ENCODE measurements around the gene MBLAC1.

Gene MBLAC1

DNA sequence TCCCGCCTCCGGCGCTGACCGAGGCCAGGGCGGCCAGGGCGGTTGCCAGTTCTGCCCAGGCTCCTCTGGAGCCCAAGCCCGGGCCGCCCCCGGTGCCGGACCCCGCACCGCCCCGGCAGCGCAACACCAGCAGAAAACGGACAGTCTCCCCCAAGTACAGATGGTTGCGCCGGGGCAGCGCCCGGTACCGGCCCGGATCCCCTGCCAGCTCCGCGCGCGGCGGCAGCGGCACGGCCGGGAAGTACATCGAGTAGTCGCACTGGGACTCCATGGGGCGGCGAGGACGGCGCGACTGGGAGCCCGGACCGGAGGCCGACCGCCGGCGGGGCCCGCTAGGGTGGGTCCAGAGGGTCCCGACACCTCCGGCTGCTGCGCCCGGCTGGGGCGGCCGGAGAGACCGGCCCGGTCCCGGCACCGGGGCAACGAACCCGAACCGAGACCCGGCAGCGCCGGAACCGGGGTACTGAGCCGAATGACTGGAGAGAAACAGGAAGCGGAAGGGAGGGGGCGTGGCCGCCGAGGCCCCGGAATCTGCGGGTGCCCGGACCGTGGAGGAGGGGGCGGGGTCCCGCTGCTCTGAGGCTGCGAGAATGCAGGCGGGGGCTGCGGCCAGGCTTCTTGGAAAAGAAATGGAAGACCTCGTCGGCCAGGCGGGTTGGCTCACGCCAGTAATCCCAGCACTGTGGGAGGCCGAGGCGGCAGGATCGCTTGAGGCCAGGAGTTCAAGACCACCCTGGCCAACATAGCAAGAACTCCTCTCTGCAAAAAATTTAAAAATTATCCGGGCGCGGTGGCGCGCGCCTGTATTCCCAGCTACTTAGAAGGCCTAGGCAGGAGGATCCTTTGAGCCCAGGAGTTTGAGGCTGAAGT is 31.7 kb downstream of the MBLAC1 start, which contains the start of gene TRAPPC14:
TRAPPC14 (minus strand) TSS at position 495 of the 870 bp plus-strand sequence; CDS start at position 271, 224 bp downstream.
- Histone ChIP-seq H3K9me3 (ENCODE audit: control insufficient read depth, low read length) (no peaks in the 10 kb centered on the region), H3K4ac (ENCODE audit: low read depth in 1 of 2, low read length in 2 of 2) (peak within 1 kb of the TSS; percentile 49 to 76), H2AK5ac (ENCODE audit: low read length, severe bottlenecking) (peak within 1 kb of the TSS; percentile 10), H3K4me2 (ENCODE audit: low read length, poor library complexity, severe bottlenecking) (peak within 1 kb of the TSS; percentile 80), H3K4me1 (ENCODE audit: control insufficient read depth, insufficient read depth, low read depth, low read length) (peaks cover 32% of the 10 kb centered on the region), H2AFZ (ENCODE audit: low read depth, low read length) (peak within 1 kb of the TSS; percentile 90), H4K8ac (ENCODE audit: low read length) (peak within 1 kb of the TSS; percentile 96), H3K4me3 (ENCODE audit: insufficient read depth in 1 of 2, low read depth in 1 of 2, low read length in 2 of 2) (peak within 1 kb of the TSS; percentile 81 to 87), H3K18ac (ENCODE audit: low read depth in 1 of 2, low read length in 2 of 2) (peak within 1 kb of the TSS; percentile 87 to 95), H3K27me3 (ENCODE audit: control insufficient read depth in 1 of 2, insufficient read depth in 1 of 2, low read length in 2 of 2) (peaks cover 0 to 5% of the 10 kb centered on the region in 2 experiments), H3K14ac (ENCODE audit: low read length in 2 of 2) (peak within 1 kb of the TSS; percentile 45 to 51), H2BK15ac (ENCODE audit: low read depth, poor library complexity, severe bottlenecking) (peak within 1 kb of the TSS; percentile 61), H3K79me1 (replicated peaks; ENCODE audit: low read length, poor library complexity, severe bottlenecking) (peaks cover 18% of the 10 kb centered on the region), H2BK12ac (ENCODE audit: low read length in 2 of 2) (peak within 1 kb of the TSS in 1 of 2 experiments; percentile 25), H2BK5ac (ENCODE audit: low read depth, low read length, poor library complexity, severe bottlenecking) (peak within 1 kb of the TSS; percentile 71), H3K23ac (ENCODE audit: low read length in 2 of 2) (peak within 1 kb of the TSS in 1 of 2 experiments; percentile 85), H3K27ac (ENCODE audit: low read length, poor library complexity, severe bottlenecking) (peak within 1 kb of the TSS; percentile 28), H3K36me3 (ENCODE audit: control insufficient read depth in 1 of 2, insufficient read depth in 2 of 2, low read depth in 1 of 2, low read length in 2 of 2) (peaks cover 33 to 34% of the 10 kb centered on the region in 2 experiments), H4K91ac (ENCODE audit: low read length) (peak within 1 kb of the TSS; percentile 57), H2BK120ac (ENCODE audit: low read depth, low read length) (peak within 1 kb of the TSS; percentile 71), H3K9ac (ENCODE audit: low read length) (peak within 1 kb of the TSS; percentile 87)
- WGBS = 3% methylated on average over 80 of the region's 87 CpGs
- peak; percentile 84 for DNase-seq

DNA sequence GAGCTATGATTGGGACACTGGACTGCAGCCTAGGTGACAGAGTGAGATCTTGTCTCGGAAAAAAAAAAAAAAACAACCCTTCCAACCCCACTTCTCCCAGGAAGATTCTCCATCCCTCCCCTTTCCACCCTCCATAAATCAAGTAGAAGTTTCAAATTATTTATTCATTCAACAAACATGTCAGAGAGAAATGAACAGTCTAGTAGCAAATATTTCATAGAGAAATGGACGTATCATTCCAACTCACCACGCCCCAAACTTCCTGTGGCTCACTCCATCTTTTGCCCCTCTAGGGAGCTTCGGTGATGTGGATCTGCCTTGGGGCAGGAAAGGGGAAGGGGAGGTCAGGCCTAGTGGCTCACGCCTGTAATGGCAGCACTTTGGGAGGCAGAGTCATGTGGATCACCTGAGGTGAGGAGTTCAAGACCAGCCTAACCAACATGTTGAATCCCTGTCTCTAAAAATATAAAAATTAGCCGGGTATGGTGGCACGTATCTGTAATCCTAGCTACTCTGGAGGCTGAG is 32.4 kb downstream of the MBLAC1 start:
- peaks cover 18% of the 10 kb centered on the region for H3K79me1 ChIP-seq (replicated peaks; ENCODE audit: low read length, poor library complexity, severe bottlenecking)
- H2AK5ac ChIP-seq (ENCODE audit: low read length, severe bottlenecking) = no peak overlapping the region
- peak overlapping the region in 1 of 2 experiments; percentile 95 for H3K18ac ChIP-seq (ENCODE audit: low read depth in 1 of 2, low read length in 2 of 2)
- 89% methylated on average over 5 of the region's 7 CpGs for WGBS
- H2AFZ ChIP-seq (ENCODE audit: low read depth, low read length) = no peak overlapping the region
- no peak overlapping the region for H2BK5ac ChIP-seq (ENCODE audit: low read depth, low read length, poor library complexity, severe bottlenecking)
- H2BK12ac ChIP-seq (ENCODE audit: low read length in 2 of 2) = no peak overlapping the region
- no peak overlapping the region for H4K91ac ChIP-seq (ENCODE audit: low read length)
- H3K9ac ChIP-seq (ENCODE audit: low read length) = peak overlapping the region; percentile 87
- H3K14ac ChIP-seq (ENCODE audit: low read length in 2 of 2) = no peak overlapping the region
- H2BK120ac ChIP-seq (ENCODE audit: low read depth, low read length) = peak overlapping the region; percentile 71
- no peak overlapping the region for H3K23ac ChIP-seq (ENCODE audit: low read length in 2 of 2)
- peak overlapping the region; percentile 80 for H3K4me2 ChIP-seq (ENCODE audit: low read length, poor library complexity, severe bottlenecking)
- peak overlapping the region in 1 of 2 experiments; percentile 32 for H3K4ac ChIP-seq (ENCODE audit: low read depth in 1 of 2, low read length in 2 of 2)
- H3K4me1 ChIP-seq (ENCODE audit: control insufficient read depth, insufficient read depth, low read depth, low read length) = peaks cover 34% of the 10 kb centered on the region
- peak overlapping the region in 1 of 2 experiments; percentile 81 for H3K4me3 ChIP-seq (ENCODE audit: insufficient read depth in 1 of 2, low read depth in 1 of 2, low read length in 2 of 2)
- no peaks in the 10 kb centered on the region for H3K9me3 ChIP-seq (ENCODE audit: control insufficient read depth, low read length)
- no peak overlapping the region for H2BK15ac ChIP-seq (ENCODE audit: low read depth, poor library complexity, severe bottlenecking)
- peak overlapping the region; percentile 96 for H4K8ac ChIP-seq (ENCODE audit: low read length)
- peaks cover 26 to 27% of the 10 kb centered on the region in 2 experiments for H3K36me3 ChIP-seq (ENCODE audit: control insufficient read depth in 1 of 2, insufficient read depth in 2 of 2, low read depth in 1 of 2, low read length in 2 of 2)
- H3K27ac ChIP-seq (ENCODE audit: low read length, poor library complexity, severe bottlenecking) = peak overlapping the region; percentile 28
- H3K27me3 ChIP-seq (ENCODE audit: control insufficient read depth in 1 of 2, insufficient read depth in 1 of 2, low read length in 2 of 2) = peaks cover 0 to 5% of the 10 kb centered on the region in 2 experiments
- DNase-seq = no peak

DNA sequence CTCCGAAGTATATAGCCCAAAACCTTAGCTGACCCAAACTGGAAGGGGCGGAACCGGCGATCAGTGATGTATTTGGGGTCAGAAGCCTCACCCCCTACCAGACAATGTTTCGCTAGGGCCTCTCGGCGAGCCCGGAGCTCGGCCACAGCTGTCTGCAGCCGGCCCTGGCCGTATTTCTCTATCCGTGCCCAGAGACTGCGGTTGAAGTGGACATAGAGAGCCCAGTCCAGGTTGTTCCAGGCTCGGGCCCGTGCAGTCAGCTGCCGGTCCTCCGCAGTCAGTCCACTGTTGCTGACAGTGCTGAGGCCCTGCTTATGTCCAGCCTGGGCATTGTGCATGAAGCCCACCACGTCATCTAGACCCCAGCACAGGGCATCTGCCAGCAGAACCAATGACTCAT is 33.3 kb downstream of the MBLAC1 start:
- no peak overlapping the region for H3K9ac ChIP-seq (ENCODE audit: low read length)
- H4K8ac ChIP-seq (ENCODE audit: low read length) = no peak overlapping the region
- DNase-seq = no peak
- no peak overlapping the region for H2BK5ac ChIP-seq (ENCODE audit: low read depth, low read length, poor library complexity, severe bottlenecking)
- no peak overlapping the region for H3K4me2 ChIP-seq (ENCODE audit: low read length, poor library complexity, severe bottlenecking)
- peaks cover 29% of the 10 kb centered on the region for H3K4me1 ChIP-seq (ENCODE audit: control insufficient read depth, insufficient read depth, low read depth, low read length)
- H3K23ac ChIP-seq (ENCODE audit: low read length in 2 of 2) = no peak overlapping the region
- H2BK12ac ChIP-seq (ENCODE audit: low read length in 2 of 2) = no peak overlapping the region
- H2AFZ ChIP-seq (ENCODE audit: low read depth, low read length) = no peak overlapping the region
- H3K36me3 ChIP-seq (ENCODE audit: control insufficient read depth in 1 of 2, insufficient read depth in 2 of 2, low read depth in 1 of 2, low read length in 2 of 2) = peaks cover 20 to 21% of the 10 kb centered on the region in 2 experiments
- peak overlapping the region; percentile 35 for H2AK5ac ChIP-seq (ENCODE audit: low read length, severe bottlenecking)
- 95% methylated on average over 18 of the region's 18 CpGs for WGBS
- no peaks in the 10 kb centered on the region for H3K9me3 ChIP-seq (ENCODE audit: control insufficient read depth, low read length)
- H3K4me3 ChIP-seq (ENCODE audit: insufficient read depth in 1 of 2, low read depth in 1 of 2, low read length in 2 of 2) = no peak overlapping the region
- no peak overlapping the region for H3K27ac ChIP-seq (ENCODE audit: low read length, poor library complexity, severe bottlenecking)
- H3K79me1 ChIP-seq (replicated peaks; ENCODE audit: low read length, poor library complexity, severe bottlenecking) = peaks cover 17% of the 10 kb centered on the region
- peaks cover 0 to 5% of the 10 kb centered on the region in 2 experiments for H3K27me3 ChIP-seq (ENCODE audit: control insufficient read depth in 1 of 2, insufficient read depth in 1 of 2, low read length in 2 of 2)
- no peak overlapping the region for H3K14ac ChIP-seq (ENCODE audit: low read length in 2 of 2)
- H2BK120ac ChIP-seq (ENCODE audit: low read depth, low read length) = no peak overlapping the region
- H2BK15ac ChIP-seq (ENCODE audit: low read depth, poor library complexity, severe bottlenecking) = no peak overlapping the region
- H3K4ac ChIP-seq (ENCODE audit: low read depth in 1 of 2, low read length in 2 of 2) = no peak overlapping the region
- H4K91ac ChIP-seq (ENCODE audit: low read length) = no peak overlapping the region
- no peak overlapping the region for H3K18ac ChIP-seq (ENCODE audit: low read depth in 1 of 2, low read length in 2 of 2)

DNA sequence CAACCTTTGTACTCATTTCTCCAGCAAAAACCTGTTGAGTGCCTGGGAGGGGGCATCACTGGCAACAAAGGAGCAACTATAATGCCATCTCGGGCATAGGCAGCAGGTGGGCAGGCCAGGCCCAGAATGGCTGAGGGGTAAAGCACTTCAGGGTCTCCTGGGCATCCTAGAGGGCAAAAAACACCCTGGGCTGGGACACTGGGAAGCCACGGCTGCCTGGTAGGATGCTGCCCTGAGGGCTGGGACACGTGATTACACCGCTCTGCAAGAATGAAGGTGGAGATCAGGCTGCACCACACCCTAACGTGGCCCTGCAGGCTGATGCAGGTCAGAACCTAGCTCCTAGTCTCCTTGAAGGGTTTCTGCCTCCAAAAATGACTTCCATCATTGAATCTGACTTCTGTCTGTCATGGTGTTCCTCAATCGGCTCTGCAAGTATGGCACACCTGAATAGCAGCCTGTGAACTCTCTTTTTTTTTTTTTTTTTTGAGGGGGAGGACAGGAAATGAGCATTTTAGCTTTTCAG is 36.3 kb downstream of the MBLAC1 start:
- Histone ChIP-seq H4K8ac (ENCODE audit: low read length) (no peak overlapping the region), H3K36me3 (ENCODE audit: control insufficient read depth in 1 of 2, insufficient read depth in 2 of 2, low read depth in 1 of 2, low read length in 2 of 2) (no peaks in the 10 kb centered on the region), H3K4me1 (ENCODE audit: control insufficient read depth, insufficient read depth, low read depth, low read length) (peaks cover 19% of the 10 kb centered on the region), H3K4me2 (ENCODE audit: low read length, poor library complexity, severe bottlenecking) (no peak overlapping the region), H3K23ac (ENCODE audit: low read length in 2 of 2) (no peak overlapping the region), H3K18ac (ENCODE audit: low read depth in 1 of 2, low read length in 2 of 2) (no peak overlapping the region), H2BK12ac (ENCODE audit: low read length in 2 of 2) (no peak overlapping the region), H3K4me3 (ENCODE audit: insufficient read depth in 1 of 2, low read depth in 1 of 2, low read length in 2 of 2) (no peak overlapping the region), H3K9ac (ENCODE audit: low read length) (no peak overlapping the region), H3K4ac (ENCODE audit: low read depth in 1 of 2, low read length in 2 of 2) (no peak overlapping the region), H2BK15ac (ENCODE audit: low read depth, poor library complexity, severe bottlenecking) (no peak overlapping the region), H3K9me3 (ENCODE audit: control insufficient read depth, low read length) (no peaks in the 10 kb centered on the region), H2AK5ac (ENCODE audit: low read length, severe bottlenecking) (no peak overlapping the region), H2AFZ (ENCODE audit: low read depth, low read length) (no peak overlapping the region), H4K91ac (ENCODE audit: low read length) (no peak overlapping the region), H3K14ac (ENCODE audit: low read length in 2 of 2) (no peak overlapping the region), H2BK120ac (ENCODE audit: low read depth, low read length) (no peak overlapping the region), H3K27me3 (ENCODE audit: control insufficient read depth in 1 of 2, insufficient read depth in 1 of 2, low read length in 2 of 2) (peaks cover 15 to 31% of the 10 kb centered on the region in 2 experiments), H2BK5ac (ENCODE audit: low read depth, low read length, poor library complexity, severe bottlenecking) (no peak overlapping the region), H3K79me1 (replicated peaks; ENCODE audit: low read length, poor library complexity, severe bottlenecking) (no peaks in the 10 kb centered on the region), H3K27ac (ENCODE audit: low read length, poor library complexity, severe bottlenecking) (no peak overlapping the region)
- no peak for DNase-seq
- WGBS = 74% methylated on average over 6 of the region's 6 CpGs

Data from mesenchymal stem cell (in vitro differentiated cells and primary cell).